ENCODE results near the gene OR7D4.
"Not testable (repeated sequence)": the region's sequence is repeated elsewhere in the genome, so short reads cannot be mapped to it uniquely, and the experiment has no call there.

OR7D4 gene

DNA sequence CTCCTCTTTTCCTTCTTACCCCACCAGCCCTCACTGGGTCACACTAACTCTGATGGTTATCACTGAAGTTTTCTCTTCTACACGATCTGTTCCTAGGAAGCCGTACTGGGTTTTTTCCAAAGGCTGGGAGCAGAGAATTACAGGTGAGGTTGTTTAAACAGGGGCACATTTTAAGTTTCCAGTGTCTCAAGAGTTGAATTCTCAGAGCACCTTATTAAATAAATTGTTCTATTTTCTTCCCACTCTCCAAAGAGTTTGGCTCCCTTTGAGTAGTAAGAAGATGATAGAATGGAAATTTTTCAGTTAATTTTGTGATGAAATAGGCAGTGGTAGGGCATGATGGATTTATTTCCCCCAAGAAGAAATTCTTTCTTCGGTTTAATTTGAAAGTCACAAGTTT, at the start of gene OR7D4:
Gene OR7D4 (minus strand): TSS at position 101 of the 400 bp plus-strand sequence. CDS start 4,752 bp downstream, outside the sequence.
- FAIRE-seq, result no peak

DNA sequence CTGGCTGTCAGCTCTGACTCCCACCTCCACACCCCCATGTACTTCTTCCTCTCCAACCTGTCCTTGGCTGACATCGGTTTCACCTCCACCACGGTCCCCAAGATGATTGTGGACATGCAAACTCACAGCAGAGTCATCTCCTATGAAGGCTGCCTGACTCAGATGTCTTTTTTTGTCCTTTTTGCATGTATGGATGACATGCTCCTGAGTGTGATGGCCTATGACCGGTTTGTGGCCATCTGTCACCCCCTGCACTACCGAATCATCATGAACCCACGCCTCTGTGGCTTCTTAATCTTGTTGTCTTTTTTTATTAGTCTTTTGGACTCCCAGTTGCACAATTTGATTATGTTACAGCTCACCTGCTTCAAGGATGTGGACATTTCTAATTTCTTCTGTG, 31.8 kb upstream of the OR7D4 start:
- FAIRE-seq, result no peak

DNA sequence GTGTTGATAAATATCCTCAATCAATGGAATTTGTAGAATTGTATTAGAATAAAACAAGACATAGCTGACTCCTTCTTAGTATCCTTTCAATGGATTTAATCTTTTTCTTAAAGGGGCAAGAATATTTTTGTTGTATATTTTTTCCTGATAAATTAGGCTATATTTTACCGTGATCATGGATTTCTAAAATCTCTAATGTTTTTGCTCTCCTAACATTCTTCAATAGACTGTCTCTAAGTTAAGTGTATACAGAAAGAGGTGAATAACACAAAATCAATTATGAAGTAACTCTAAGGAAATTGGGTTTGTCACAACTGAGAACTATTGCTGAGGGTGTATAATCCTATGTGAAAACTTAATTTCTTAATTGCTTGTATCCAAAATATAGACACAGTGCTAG, 31.2 kb upstream of the OR7D4 start, which contains the start of gene OR7E24:
Gene OR7E24 (plus strand): TSS at position 301 of the 400 bp plus-strand sequence. CDS start 114 bp downstream, outside the sequence.
- FAIRE-seq, result no peak

DNA sequence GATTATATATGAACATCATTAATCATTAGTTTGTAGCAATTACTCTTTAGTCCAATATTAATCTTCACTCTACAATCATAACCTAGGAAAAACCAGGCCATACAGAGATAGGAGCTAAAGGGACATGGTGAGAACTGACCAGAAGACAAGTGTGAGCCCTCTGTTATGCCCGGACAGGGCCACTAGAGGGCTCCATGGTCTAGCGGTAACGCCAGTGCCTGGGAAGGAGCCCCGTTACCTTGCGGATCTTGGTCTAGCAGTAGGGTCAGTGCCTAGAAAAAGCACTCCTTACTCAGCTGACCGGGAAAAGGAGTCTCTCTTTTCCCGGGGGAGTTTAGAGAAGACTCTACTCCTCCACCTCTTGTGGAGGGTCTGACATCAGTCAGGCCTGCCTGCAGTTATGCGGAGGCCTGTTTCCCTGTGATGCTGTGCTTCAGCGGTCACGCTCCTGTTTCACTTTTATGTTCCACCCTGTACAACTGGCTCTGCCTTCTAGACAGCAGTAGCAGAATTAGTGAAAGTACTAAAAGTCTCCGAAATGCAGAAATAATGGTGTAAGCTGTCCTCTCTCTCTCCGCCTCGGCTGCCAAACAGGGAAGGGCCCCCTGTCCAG, 13.8 kb downstream of the OR7D4 start:
- FAIRE-seq, result peak; percentile 47

DNA sequence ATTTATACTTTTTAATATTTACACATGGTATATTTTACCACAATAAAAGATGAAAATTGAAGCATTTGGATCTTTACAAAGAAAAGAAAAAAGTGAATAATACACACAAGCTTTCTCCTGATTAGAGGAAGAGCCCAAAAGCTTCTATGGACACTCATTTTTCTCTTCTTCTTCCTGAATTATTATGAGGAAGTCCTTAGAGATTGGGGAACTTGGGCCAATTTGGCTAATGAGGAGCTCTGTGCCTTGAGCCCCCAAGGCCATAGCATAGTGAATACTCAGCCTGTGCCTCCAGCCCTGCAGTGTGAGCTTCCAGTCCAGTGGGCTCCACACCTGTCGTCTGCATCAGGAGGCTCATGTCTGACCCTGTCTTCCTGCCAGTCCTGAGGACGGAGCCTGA, 21.3 kb downstream of the OR7D4 start:
- not testable (repeated sequence) for FAIRE-seq

DNA sequence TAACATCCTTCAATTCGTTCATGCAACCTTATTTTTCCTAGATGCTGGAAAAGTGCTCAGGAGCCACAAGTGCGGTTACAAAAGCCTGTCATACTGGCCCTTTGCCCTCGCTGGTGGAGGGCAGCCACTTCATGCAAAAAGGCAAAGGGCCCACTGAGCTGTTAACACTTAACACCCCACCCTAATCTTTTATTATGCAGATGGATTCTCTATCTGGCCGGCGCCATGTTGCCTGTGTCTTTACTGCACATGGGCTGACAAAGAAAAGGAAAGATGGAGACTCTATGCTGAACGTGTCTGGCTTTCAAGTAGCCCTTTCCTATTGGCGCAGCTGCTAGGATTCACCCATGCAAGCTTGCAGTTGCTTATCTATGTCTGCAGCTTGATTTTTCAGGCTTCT, 29.9 kb downstream of the OR7D4 start:
- no peak for FAIRE-seq

DNA sequence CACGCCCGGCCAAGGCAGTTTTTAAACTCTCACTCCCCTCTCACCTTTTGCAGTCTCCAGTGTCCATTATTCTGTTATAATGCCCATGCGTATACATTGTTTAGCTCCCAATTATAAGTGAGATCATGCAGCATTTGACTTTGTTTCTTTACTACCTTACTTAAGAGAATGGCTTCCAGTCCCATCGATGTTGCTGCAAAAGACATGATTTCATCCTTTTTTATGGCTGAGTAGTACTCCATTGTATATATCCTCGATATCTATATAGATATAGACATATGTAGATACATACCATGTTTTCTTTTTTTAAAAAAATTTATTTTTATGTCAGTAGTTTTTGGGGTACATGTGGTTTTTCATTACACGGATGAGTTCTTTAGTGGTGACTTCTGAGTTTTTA, 32.2 kb downstream of the OR7D4 start:
- FAIRE-seq, result no peak

DNA sequence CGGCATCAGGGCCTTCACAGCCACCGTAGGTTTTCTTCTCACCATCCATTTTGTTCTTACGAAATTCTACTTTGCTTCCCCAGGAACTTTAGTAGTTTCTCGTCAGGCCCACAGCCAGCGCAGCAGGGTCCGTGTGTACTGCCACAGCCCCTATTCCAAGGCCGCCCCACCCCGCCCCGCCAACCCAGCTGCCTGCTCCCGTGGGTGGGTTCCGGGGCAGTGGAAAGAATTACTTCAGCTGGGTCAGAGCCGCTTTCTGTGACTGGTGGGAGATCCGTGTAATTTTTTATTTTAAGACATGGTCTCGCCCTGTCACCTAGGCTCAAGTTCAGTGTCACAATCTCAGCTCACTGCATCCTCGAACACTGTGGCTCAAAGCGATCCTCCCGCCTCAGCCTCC, 36.4 kb downstream of the OR7D4 start:
- FAIRE-seq, result no peak

DNA sequence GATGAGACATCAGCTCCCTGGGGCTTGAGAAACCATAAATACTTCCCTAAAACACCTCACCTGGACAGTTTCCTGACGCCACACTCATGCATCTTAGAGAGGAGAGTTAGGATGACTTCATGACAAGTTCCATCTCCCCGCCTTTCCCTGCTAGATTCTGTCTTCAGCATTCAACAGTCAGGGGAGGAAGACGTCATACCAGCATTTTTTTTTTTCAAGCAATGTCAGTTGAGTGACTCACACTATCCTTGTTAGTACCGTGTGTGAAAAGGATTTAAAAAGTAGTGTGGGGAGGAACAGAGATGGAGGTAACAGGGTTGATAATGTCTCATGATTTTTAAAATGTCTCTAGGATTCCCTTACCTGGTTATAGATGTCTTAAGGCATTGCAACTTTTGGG, 40.5 kb downstream of the OR7D4 start, which contains the start of gene OR7D2:
Gene OR7D2 (plus strand): TSS at position 79 of the 400 bp plus-strand sequence. CDS start 6,803 bp downstream, outside the sequence.
- FAIRE-seq, result no peak

DNA sequence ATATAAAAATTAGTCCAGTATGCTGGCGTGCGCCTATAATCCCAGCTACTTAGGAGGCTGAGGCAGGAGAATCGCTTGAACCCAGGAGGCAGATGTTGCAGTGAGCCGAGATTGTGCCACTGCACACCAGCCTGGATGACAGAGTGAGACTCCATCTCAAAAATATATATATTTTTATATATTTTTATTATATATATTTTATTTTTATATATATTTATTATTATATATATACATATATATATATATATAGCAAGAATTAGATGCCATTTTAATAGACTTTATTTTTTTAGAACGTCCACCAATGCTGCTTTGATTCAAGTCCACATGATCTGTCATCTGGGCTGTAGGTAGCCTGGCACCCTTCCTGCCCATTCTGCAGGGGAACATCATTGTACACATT, 44.1 kb downstream of the OR7D4 start:
- FAIRE-seq, result no peak

DNA sequence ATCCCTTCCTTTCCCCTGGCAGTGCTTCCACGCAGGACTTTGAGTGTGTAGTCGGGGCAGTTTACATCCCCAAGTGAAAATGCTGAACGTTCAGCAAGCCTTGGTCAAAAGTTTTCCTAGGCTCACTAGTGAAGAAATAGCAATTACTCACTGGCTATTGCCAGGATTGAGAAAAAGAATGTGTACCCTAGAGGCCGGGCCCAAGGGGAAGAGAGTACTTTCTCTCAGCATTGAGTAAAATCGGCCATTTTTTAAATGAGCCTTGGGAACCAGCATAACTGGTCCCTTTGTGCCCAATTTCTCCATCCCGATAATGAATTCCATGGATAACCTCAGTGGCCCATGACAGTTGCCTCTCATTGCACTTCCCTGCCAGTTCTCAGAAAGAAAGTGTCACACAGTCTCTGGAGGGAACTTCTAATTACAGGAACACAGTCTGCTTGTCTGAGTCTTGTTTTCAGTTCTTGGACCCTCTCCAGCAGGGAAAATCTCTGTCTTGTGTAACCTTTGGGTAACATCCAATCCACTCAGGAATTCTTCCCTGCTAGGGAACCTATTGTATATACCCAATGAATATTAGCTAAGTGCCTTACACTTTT, 47.9 kb downstream of the OR7D4 start:
- FAIRE-seq, result no peak

DNA sequence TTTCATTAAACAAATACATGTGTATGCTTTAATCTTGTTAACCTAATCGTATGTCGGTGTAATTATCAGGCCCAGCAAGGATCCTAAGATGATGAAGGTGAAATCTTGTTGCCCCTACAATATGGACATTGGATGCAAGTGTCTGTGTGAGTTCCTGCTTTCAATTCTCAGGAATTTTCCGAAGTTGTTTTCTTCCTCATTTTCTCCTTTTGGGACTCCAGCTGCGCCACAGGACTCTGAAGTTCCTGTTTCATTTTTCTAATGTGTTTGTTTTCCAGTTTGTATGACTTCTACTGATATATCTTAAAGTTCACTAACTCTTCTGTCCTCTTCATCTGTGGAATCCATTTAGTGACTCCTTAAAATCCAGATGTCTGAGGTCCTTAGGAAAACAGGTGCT, 52.5 kb downstream of the OR7D4 start:
- no peak for FAIRE-seq

DNA sequence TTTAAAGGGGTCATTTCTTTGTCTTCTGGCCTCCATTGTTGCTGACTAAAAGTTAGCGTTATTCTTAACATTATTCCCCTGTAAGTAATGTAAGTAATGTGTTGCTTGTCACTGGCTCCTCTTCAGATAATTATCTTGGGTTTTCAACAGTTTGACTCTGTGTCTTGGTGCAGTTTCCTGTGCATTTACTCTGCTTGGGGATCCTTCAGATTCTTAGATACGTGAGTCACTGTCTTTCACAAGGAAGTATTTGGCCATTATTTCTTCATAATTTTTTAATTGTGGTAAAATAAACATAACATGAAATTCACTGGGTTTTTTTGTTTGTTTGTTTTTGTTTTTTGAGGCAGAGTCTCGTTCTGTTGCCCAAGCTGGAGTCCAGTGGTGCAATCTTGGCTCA, 54.1 kb downstream of the OR7D4 start:
- no peak for FAIRE-seq

DNA sequence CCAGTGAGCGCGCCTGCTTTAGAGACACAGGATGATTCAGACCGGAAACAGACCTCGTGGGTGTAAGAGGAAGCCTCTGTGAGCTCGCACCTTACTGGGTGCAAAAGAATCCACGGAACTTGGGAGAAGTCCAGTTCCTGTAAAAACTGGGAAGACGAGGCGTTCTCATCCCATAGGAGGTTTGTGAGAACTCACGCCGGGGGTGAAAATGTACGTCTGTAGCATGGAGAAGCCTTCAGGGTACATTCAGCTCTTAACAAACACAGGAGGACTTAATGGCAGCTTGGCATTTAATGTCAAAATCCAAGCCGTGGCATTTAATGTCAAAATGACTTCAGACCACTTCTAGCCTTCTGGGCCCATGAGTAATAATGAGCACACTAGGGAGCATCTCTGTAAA, 58.0 kb downstream of the OR7D4 start:
- no peak for FAIRE-seq
